Gastrocnemius medialis (tissue), 4 donors: ENCODE measurements around the gene NKRF.

Experiments
- POLR2A ChIP-seq, 2 donors: fragments of 450-650 bp; IDR thresholded peaks; one replicate each; pipeline ENCODE4 v1.6.1; 2017; ENCODE audit warnings: antibody characterized with exemption in 2 of 2, mild to moderate bottlenecking in 2 of 2, moderate library complexity in 2 of 2
- TF ChIP-seq, protein P1 (sequence below), 5 experiments: fragments of 450-650 bp in 3 of 5; fragments of 200-600 bp in 2 of 5; sonication (generic) in 2 of 5; IDR thresholded peaks in 4 of 5; conservative IDR thresholded peaks in 1 of 5; 1 replicate in 4 of 5; 2 replicates in 1 of 5; pipeline ENCODE4 v1.5.1; 2016 to 2019; ENCODE audit warnings: antibody characterized with exemption in 5 of 5, mild to moderate bottlenecking in 3 of 5, moderate library complexity in 3 of 5

DNA sequence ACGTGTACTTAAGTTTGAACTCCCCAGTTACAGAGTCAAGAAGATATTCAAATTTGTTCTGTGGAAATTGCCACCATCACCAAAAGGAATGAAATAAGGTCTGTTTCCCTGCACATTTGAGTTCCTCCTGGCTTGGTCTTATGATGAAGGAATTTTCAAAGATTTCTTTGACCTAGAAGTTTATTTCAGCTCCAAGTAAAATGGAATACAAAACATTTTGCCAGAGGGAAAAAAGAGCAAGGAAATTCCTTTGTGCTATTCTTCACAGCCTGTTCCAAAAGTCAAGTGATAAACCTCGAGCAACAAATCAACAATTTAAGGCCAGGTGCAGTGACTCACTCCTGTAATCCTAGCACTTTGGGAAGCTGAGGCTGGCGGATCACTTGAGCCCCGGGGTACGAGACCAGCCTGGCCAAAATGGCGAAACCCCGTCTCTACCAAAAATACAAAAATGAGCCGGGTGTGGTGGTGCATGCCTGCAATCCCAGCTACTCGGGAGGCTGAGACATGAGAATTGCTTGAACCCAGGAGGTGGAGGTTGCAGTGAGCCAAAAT, 3.4 kb downstream of the NKRF start:
- TF ChIP-seq POLR2A (IDR thresholded peaks at IDR 0.05): no peak
- TF ChIP-seq, protein P1, sequence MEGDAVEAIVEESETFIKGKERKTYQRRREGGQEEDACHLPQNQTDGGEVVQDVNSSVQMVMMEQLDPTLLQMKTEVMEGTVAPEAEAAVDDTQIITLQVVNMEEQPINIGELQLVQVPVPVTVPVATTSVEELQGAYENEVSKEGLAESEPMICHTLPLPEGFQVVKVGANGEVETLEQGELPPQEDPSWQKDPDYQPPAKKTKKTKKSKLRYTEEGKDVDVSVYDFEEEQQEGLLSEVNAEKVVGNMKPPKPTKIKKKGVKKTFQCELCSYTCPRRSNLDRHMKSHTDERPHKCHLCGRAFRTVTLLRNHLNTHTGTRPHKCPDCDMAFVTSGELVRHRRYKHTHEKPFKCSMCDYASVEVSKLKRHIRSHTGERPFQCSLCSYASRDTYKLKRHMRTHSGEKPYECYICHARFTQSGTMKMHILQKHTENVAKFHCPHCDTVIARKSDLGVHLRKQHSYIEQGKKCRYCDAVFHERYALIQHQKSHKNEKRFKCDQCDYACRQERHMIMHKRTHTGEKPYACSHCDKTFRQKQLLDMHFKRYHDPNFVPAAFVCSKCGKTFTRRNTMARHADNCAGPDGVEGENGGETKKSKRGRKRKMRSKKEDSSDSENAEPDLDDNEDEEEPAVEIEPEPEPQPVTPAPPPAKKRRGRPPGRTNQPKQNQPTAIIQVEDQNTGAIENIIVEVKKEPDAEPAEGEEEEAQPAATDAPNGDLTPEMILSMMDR (IDR thresholded peaks at IDR 0.05 in 4 of 5, conservative IDR thresholded peaks at IDR 0.05 in 1 of 5): no peak
